ENCODE data around the gene PLEKHJ1. TPM values are rescaled to one million over a fixed set of nuclear protein-coding genes. Genes with fewer than 3 reads are reported as not detected.

PLEKHJ1 gene
- total RNA-seq, 1 donor from 2014 or later: 69.8 TPM

GRCh38 chr19:2224754-2225349 is 11.3 kb downstream of the PLEKHJ1 start:
- DNase-seq (ENCODE audit: extremely low read depth, low read depth, low spot score): no peak

GRCh38 chr19:2223959-2224358 is 12.2 kb downstream of the PLEKHJ1 start:
- DNase-seq (ENCODE audit: extremely low read depth, low read depth, low spot score): no peak

DNA sequence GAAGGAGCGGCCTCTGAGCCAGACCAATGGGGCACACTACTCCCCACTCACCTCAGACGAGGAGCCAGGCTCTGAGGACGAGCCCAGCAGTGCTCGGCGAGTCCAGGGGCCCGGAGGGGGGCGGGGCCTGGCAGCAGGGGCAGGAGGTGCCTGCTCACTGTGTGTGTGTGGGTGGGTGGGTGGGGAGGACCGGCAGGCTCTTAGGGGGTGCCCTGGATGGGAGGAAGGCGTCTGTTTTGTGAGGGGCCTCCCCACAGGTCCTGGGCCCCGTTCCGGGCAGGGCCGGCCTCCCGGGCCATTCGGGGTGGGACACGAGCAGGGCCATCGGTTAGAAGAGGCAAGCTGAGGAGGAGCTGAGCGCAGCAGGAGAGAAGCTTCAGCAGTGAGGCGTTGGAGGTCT is 12.7 kb downstream of the PLEKHJ1 start:
- DNase-seq (ENCODE audit: extremely low read depth, low read depth, low spot score): no peak

DNA sequence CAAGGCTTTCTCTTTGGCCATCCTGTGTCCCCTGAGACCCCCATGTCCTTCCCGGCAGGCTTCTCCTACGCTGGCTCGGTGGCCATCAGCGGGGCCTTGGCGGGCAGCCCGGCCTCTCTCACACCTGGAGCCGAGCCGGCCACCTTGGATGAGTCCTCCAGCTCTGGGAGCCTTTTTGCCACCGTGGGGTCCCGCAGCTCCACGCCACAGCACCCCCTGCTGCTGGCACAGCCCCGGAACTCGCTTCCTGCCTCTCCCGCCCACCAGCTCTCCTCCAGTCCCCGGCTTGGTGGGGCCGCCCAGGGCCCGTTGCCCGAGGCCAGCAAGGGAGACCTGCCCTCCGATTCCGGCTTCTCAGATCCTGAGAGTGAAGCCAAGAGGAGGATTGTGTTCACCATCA is 14.2 kb downstream of the PLEKHJ1 start:
- no peak for DNase-seq (ENCODE audit: extremely low read depth, low read depth, low spot score)

DNA sequence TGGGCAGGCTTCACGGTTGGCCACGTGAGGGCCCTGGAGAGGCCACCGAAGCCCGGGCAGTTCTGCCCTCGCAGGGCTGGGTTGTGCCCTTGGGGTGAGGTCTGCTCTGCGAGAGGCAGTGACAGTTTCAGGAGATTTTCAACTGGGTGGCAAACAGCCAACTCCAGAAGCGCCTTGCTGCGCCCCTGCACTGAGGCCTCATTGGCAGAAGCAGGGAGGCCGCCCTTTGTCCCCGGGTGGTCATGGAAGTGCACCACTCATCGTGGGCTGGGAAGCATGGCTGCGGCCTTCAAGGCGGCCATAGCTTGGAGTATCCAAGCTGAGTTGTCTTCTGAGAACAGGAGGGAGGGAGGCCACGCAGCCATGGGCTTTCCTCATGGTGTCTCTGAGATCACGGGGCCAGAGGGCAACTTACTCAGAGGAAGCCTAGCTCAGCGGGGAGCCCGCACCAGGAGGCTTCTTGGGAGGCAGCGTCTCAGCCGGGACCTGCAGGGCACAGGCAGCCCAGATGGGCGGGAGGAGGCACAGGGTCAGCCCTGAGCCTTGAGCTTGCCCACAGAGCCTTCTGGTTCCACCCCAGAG is 14.8 kb downstream of the PLEKHJ1 start:
- no peak for DNase-seq (ENCODE audit: extremely low read depth, low read depth, low spot score)

DNA sequence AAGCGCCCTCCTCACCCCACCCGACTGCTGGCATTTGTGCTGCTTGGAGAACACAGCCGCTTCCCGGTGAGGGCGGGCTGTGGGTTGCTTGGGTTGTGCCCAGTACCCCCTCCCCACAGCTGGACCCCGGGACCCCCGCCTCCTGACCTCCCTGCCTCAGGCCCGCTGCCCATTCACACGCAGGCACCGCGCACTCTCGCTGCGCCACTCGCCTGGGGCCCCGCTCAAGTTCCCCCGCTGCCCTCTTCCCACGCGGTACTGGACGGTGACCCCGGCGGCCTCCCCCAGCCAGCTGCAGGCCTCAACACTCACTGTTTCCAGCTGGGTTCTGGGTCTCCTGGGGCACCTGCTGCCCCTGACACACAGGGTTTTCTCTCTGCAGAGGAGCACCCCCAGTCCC is 16.4 kb downstream of the PLEKHJ1 start:
- no peak for DNase-seq (ENCODE audit: extremely low read depth, low read depth, low spot score)

DNA sequence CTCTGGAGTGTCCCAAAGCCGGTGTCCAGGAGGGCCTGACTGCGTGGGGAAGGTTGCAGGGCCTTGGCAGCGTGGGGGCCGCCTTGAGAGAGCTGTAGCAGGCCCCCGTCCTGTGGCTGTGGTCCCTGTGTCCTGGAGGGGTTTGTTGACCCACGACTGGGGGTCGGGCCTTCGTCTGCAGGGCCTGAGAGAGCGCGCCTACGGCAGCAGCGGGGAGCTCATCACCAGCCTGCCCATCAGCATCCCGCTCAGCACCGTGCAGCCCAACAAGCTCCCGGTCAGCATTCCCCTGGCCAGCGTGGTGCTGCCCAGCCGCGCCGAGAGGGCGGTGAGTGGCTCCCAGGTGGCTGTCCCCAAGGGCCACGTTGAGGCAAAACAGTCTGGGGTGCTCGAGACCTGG is 18.5 kb downstream of the PLEKHJ1 start:
- no peak for DNase-seq (ENCODE audit: extremely low read depth, low read depth, low spot score)

GRCh38 chr19:2216361-2217225 is 19.5 kb downstream of the PLEKHJ1 start:
- DNase-seq (ENCODE audit: extremely low read depth, low read depth, low spot score): no peak

DNA sequence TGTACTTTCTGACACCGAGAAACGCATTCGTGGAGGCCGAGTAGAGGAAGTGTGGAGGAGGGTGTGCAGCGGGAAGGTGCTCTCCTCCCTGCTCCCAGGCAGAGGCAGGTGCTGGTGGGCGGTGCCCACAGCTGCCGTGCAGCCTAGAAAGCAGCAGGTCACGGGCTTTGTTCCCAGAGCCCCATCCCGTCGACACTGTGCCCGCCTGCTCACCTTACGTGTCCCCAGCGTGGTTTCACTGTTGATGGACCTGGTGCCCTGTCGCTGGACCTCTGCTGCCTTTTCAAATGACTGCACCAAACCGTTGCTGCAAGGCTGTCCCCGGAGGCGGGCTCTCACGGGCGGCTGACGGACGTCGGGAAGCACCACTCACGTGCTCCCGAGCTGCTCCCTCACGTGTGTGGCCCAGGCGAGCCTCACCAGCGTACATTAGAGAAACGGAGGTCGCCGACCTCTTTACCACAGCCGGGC is 20.8 kb downstream of the PLEKHJ1 start:
- DNase-seq (ENCODE audit: extremely low read depth, low read depth, low spot score): no peak

DNA sequence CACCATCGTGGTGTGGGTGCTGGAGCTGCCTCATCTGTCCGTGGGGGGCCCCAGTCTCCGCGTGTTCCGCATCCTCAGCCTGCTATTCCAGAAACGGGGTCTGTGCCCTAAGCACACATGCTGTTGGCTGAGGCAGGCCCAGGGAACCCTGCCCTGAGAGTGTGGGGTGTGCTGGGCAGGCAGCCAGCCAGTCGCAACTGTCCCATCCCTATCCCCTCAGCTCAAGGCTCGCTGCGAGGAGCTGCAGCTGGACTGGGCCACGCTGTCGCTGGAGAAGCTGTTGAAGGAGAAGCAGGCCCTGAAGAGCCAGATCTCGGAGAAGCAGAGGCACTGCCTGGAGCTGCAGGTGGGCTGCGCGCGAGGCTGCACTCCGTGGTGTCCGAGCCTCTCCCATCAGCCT is 21.9 kb downstream of the PLEKHJ1 start:
- DNase-seq (ENCODE audit: extremely low read depth, low read depth, low spot score): no peak

GRCh38 chr19:2213799-2214198 is 22.3 kb downstream of the PLEKHJ1 start:
- DNase-seq (ENCODE audit: extremely low read depth, low read depth, low spot score): no peak

- DNase-seq (ENCODE audit: extremely low read depth, low read depth, low spot score): no peak
Observed at GRCh38 chr19:2212861-2213711, 23.0 kb downstream of the PLEKHJ1 start.

DNA sequence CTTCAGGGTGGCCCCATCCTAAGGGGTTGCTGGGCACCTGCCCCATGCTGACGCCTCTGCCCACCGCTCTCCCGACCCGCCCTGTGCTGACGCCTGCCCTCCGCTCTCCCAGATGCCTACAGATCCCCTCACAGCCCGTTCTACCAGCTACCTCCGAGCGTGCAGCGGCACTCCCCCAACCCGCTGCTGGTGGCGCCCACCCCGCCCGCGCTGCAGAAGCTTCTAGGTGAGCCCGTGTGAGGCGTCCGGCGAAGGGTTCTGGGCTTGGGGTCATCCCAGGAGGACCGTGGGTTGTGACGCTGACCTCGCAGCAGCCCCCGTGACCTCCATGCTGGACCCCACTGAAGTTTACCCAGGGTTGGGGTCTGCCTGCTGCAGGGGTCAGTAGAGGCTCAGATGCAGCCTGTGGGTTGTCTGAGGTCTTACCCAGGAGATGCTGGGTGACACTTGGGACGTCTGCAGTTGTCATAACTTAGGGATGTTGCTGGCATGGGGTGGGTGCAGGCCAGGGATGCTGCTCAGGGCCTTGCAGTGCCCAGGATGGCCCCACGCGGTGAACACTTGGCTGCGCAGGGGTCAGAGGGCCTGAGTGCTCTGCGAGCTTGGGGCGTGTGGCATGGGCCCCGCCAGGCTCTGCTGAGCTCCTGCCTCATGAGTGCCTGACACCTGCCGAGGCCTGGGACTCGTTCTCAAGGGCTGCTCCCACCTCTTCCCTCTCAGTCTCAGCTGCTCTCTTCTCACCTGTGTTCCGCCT is 25.0 kb downstream of the PLEKHJ1 start:
- no peak for DNase-seq (ENCODE audit: extremely low read depth, low read depth, low spot score)

DNA sequence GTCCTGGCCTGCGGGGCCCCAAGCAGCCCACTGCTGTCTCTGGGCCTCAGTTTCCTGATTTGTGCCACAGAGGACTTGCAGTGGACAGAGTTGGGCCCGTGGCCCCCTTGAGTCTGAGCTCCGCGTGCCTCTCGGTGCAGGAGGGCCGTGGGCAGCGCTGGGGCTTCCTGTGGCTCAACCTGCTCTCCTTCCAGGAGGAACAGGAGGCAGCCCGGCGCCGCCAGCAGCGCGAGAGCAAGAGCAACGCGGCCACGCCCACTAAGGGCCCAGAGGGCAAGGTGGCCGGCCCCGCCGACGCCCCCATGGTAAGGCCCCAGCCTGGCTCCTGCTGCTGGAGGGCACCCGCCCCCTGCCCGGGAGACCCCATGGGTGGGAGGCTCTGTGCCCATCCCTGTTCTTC is 25.9 kb downstream of the PLEKHJ1 start:
- no peak for DNase-seq (ENCODE audit: extremely low read depth, low read depth, low spot score)

DNA sequence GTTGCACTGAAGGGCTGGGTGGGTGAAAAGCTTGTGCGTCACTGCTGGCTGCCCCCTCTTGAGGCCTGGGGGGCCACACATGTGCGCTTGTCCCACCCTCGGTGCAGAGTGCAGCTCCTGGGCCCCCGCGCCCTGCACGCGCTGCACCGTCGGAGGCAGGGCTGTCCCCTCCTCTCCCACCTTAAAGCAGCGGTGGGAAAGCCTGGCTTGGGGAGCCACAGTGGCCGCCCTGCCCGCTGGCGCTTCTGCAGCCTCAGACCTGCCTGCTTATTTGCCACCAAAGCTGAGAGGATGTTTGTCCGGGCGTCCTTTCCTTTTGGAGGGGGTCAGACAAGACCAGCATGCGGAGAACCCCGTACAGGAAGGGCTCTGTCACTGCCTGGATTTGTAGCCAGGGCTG is 26.7 kb downstream of the PLEKHJ1 start:
- DNase-seq (ENCODE audit: extremely low read depth, low read depth, low spot score): no peak

DNA sequence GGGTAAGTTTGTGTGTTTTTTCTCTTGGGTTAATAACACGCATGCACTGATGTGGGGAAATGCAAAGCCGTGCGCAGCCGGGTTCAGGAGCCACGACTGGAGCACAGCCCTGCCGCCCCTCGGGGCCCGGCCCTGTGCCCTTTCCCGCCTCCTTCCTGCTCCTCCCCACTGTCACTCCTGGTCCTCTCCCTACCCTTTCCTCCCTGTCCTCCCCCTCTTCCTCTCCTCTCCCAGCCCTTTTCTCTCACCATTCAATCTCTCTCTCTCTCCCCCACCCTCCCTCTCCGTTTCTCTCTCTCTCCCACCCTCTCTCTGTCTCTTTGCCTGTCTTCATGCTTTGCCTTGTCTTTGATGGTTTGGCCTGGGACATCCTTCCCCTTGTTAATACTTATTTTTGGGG is 27.2 kb downstream of the PLEKHJ1 start:
- no peak for DNase-seq (ENCODE audit: extremely low read depth, low read depth, low spot score)

GRCh38 chr19:2207991-2208860 is 27.9 kb downstream of the PLEKHJ1 start:
- no peak for DNase-seq (ENCODE audit: extremely low read depth, low read depth, low spot score)

- DNase-seq (ENCODE audit: extremely low read depth, low read depth, low spot score): no peak
Observed at GRCh38 chr19:2207008-2207407, 29.1 kb downstream of the PLEKHJ1 start.

DNA sequence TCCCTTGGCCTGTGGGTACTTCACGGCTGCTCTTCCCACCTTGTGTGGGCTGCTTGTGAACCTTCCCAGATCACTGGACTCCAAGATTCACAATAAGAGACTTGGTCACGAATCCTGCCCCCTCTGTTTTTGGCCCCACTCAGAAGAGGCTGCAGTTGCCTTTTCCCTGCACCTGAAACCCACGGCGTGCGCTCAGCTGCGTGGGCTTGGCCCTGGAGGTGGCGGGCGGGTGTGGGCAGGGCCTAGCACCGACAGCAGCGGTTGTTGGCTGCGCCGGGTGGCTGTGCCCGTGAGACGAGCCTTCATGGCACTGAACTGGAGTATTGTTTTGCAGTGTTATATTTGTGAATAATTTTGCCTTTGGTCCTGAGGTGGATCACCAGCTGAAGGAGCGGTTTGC is 33.8 kb downstream of the PLEKHJ1 start:
- DNase-seq (ENCODE audit: extremely low read depth, low read depth, low spot score): no peak

Data from glomerular endothelial cell (primary cell).